NCI-H69 (cell line): ENCODE results near the gene MRPL40.

ENCODE experiments used
- DNase-seq: peaks from one replicate; lab custom pipeline; 2025; lab: John Stamatoyannopoulos, UW

MRPL40 gene

GRCh38 chr22:19483481-19484244, 51.3 kb downstream of the MRPL40 start:
- DNase-seq = no peak
